Loucy (cell line): ENCODE measurements around the gene DUSP22.

Experiments
- EZH2phosphoT487 ChIP-seq: fragments of 200-600 bp; IDR thresholded peaks from 2 replicates; pipeline ENCODE4 v1.6.1; 2018; ENCODE audit warnings: antibody characterized with exemption, mild to moderate bottlenecking, moderate library complexity, borderline replicate concordance
- TF ChIP-seq, protein P1 (sequence below): fragments of 200-600 bp; sonication (generic); conservative IDR thresholded peaks from 2 replicates; pipeline ENCODE4 v1.5.1; 2014; ENCODE audit warnings: mild to moderate bottlenecking, antibody characterized with exemption, low read length

DNA sequence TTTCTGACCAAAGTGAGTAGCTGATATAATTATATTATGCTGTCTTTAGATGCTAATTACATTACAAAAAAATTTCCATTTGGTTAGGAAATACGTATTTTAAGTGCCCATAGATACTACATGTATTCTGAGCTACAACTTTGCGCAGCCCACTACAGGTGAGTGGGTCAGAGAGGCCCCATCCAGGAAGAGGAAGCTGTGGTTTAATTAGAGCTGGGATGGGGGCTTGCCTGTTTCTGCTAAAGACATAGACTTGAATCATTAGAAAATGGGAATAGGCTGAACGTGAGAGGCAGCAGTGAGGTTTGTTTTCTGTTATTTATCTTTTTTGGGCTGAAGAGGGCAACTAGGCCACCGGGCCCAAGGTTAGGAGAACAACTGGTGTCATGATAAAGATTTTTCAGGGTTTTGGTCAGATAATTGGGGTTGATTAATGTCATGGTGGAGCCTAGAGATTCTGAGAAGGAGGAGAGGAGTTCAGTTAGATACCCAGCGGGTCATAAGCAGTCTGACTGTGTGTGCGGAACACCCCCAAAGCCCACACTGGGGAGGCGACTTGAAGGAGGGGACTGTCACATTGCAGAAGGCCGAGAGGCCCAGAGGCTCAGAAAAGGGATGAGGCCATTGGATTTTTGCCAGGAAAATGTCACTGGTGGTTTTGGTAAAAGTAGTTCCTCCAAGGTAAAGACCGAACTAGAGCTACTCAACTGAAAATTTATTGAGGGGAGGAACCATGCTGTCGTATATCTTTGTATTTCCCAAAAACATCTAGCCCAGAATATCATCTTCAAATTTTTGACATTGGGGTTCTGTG lies 84.7 kb downstream of the DUSP22 start:
- TF ChIP-seq, protein P1, sequence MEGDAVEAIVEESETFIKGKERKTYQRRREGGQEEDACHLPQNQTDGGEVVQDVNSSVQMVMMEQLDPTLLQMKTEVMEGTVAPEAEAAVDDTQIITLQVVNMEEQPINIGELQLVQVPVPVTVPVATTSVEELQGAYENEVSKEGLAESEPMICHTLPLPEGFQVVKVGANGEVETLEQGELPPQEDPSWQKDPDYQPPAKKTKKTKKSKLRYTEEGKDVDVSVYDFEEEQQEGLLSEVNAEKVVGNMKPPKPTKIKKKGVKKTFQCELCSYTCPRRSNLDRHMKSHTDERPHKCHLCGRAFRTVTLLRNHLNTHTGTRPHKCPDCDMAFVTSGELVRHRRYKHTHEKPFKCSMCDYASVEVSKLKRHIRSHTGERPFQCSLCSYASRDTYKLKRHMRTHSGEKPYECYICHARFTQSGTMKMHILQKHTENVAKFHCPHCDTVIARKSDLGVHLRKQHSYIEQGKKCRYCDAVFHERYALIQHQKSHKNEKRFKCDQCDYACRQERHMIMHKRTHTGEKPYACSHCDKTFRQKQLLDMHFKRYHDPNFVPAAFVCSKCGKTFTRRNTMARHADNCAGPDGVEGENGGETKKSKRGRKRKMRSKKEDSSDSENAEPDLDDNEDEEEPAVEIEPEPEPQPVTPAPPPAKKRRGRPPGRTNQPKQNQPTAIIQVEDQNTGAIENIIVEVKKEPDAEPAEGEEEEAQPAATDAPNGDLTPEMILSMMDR = no peak
- TF ChIP-seq EZH2phosphoT487 = no peak
